ENCODE results near the gene DDIT4L.
"Not testable (repeated sequence)": the region's sequence is repeated elsewhere in the genome, so short reads cannot be mapped to it uniquely, and the experiment has no call there.

Gene DDIT4L

GRCh38 chr4:100189820-100190642 is at the start of gene DDIT4L:
Gene DDIT4L, minus strand, starts transcription at chr4:100190468. Its CDS starts 485 bp downstream, at chr4:100189983.
- no peak for FAIRE-seq

DNA sequence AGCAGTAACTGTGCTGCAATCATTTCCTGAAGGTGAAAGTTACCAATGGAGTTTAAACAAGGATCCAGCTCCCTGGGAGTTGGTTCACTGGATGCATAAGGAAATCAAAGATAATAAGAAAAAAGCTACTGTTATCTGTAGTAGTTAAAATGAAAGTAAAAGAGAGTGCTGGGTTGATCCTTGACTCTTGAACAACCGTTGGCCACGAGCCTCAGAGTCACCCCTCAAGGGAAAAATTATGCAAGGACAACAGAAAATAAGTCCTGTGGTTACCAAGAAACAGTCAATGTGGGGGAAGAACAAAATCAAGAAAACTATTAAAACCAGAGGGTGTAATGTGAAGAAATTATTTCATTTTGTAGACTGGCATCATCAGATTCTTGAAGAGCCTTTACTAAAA is 49.7 kb upstream of the DDIT4L start:
- FAIRE-seq, result no peak

DNA sequence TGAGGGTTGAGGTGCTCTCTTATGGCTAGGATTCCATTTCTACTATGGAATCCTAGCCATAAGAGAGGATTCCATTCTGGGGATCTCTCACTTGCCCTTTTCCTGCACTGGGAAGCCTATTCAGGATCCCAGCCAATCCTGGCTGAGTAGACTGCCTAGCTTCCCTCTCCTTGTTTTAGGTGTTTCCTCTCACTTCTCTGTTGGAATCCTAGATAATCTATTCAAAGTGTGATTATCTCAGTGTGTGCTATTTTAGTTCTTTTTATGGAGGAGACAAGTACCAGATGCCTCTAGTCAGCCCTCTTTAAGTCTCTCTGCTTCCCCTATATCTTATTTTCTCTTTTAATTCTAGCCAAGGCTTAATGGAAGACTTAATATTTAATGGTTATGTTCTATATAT is 34.5 kb upstream of the DDIT4L start:
- FAIRE-seq, result no peak

DNA sequence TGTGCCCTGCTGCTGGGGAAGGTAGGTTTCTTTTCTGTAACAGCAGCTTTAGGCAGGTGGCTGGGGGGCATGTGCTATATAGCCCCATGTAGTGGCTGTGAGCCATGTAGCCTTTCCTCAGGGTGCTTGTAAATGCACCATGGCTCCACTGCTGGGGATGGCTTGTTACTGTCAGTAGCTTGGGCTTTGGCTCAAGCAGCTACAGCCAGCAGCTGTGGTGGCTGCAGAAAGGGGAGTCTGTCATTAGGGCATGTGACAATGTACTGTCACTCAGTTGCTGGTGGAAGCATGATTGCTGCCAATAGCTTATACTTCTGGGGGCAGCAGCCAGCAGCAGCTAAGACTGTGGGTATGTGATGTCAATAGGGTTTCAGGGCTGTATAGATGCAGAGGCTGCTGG is 33.9 kb upstream of the DDIT4L start:
- FAIRE-seq, result no peak

DNA sequence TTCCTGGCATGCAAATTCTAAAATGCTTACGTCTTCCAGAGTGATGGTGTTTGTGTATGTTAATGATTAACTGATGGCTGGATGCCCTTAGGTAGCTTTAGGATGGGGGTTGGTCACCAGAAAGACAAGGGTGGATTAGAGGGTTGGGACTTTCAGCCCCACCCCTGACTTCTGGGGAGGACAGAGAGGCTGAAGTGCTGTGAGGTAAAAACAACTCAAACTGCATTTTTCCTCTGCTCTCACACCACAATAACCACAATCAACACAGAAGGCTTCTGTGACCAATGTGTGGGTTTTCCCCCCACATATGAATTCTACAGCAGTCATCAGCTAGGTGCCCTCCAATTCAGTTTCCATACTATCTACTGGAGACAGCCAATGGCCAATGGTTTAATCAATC is 18.7 kb upstream of the DDIT4L start:
- no peak for FAIRE-seq

DNA sequence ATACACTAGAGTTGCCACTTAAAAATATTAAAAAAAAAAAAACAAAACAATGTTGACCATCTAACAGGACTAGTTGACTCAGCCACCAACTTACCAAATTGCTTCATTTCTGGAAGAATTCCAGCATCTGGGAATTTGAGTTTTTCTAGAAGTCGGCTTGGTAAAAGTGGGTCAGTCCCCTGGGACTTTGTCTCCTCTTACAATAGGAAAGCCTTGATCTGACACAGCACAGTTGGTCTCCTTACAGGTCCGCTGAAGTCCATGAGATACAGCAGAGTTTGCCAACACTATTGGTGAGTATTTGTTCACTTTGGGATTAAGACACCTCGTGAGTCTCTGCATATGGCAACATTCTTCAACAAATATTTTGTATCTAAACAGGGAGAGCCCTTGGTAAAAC is 18.2 kb upstream of the DDIT4L start:
- FAIRE-seq, result no peak

DNA sequence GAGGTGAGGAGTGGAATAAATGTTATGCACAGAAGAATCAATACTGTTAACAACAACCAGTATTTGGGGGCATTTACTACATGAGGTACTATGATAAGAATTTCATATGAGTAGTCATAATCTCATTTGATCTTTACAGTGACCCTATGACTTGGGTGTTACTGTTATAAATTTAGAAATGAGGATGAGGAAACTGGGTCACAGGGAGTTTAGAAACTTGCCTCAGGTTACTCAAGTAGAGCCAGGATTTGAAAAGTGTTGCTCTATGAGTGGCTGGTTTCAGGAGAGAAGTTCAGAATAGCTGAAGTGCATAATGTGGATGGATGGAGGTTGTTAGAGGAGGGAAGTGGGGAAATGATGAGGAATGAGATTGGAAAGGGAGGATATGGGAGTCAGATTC is 16.6 kb upstream of the DDIT4L start:
- FAIRE-seq, result no peak

- FAIRE-seq, result no peak
These were observed 7.8 kb upstream of the DDIT4L start for GRCh38 chr4:100198061-100198460.

DNA sequence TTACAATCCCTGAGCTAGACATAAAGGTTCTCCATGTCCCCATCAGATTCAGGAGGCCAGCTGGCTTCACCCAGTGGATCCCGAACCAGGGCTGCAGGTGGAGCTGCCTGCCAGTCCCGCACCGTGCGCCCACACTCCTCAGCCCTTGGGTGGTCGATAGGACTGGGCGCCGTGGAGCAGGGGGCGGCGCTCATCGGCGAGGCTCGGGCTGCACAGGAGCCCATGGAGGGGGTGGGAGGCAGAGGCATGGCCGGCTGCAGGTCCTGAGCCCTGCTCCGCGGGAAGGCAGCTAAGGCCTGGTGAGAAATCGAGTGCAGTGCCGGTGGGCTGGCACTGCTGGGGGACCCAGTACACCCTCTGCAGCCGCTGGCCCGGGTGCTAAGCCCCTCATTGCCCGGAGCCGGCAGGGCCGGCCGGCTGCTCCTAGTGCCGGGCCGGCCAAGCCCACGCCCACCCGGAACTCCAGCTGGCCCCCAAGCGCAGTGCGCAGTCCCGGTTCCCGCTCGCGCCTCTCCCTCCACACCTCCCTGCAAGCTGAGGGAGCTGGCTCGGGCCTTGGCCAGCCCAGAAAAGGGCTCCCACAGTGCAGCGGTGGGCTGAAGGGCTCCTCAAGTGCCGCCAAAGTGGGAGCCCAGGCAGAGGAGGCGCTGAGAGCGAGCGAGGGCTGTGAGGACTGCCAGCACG is 6.3 kb upstream of the DDIT4L start:
- FAIRE-seq, result not testable (repeated sequence)

GRCh38 chr4:100190643-100191600 is 654 bp upstream of the DDIT4L start:
- FAIRE-seq, result no peak

- no peak for FAIRE-seq
These were observed 1.4 kb downstream of the DDIT4L start for GRCh38 chr4:100188829-100189228.

GRCh38 chr4:100187781-100188180 is 2.5 kb downstream of the DDIT4L start:
- FAIRE-seq, result no peak

DNA sequence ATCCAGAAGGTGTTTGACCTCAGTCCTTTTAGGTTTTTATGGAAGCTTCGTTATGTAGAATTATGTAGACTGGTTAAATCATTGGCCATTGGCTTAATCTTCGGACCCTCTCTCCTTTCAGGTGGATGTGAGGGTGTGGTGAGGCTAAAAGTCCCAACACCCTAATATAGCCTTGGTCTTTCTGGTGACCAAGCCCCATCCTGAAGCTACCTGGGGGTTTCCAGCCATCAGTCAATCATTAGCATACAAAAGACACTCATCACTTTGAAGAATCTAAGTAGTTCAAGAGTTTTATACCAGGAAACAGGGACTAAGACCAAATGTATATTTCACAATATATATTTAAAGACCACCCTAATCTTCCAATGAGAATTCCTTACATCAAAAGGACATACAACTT is 5.5 kb downstream of the DDIT4L start:
- no peak for FAIRE-seq

- FAIRE-seq, result peak; percentile 88
These were observed 12.4 kb downstream of the DDIT4L start for GRCh38 chr4:100177855-100178254.

- no peak for FAIRE-seq
These were observed 13.1 kb downstream of the DDIT4L start for GRCh38 chr4:100177126-100177525.

GRCh38 chr4:100175858-100176257 is 14.4 kb downstream of the DDIT4L start:
- FAIRE-seq, result no peak

DNA sequence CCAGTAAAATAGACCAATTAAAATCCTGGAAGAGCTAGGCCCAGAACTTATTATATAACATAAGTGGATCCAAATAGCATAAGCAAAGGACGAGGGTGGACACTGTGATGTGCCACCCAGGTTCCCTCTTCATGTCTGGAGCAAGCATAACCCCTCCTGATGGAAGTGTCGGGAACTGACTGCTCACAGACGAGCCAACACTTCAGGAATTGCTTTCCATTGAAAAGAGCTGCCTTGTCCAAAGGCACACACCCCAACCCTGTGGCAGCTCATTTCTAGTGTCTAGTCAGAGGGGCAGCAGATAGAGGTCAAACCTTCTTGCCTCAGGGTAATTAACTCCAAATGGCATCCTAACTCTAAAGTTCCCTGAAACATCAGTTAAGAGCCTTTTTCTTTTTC is 15.3 kb downstream of the DDIT4L start:
- FAIRE-seq, result no peak

GRCh38 chr4:100170986-100171385 is 19.3 kb downstream of the DDIT4L start:
- no peak for FAIRE-seq

- no peak for FAIRE-seq
These were observed 20.5 kb downstream of the DDIT4L start for GRCh38 chr4:100169491-100170485.

DNA sequence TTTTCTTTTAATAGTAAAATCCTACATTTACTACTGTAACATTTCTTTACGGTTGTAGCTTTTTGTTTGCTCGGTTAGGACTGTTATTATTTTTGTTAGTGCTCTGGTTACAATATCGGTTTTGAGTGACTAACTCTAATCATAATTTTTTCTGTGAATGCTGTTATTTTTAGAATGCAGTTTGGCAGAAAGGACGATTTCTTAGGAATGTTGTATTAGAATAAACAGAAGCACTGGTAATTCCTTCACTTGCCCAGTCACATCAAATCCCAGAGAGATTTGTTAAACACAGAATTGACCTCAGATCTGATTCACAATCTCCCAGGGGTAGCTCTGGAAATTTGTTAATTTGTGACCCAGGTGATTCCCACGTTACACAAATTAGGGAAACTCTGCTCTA is 21.7 kb downstream of the DDIT4L start:
- FAIRE-seq, result no peak

DNA sequence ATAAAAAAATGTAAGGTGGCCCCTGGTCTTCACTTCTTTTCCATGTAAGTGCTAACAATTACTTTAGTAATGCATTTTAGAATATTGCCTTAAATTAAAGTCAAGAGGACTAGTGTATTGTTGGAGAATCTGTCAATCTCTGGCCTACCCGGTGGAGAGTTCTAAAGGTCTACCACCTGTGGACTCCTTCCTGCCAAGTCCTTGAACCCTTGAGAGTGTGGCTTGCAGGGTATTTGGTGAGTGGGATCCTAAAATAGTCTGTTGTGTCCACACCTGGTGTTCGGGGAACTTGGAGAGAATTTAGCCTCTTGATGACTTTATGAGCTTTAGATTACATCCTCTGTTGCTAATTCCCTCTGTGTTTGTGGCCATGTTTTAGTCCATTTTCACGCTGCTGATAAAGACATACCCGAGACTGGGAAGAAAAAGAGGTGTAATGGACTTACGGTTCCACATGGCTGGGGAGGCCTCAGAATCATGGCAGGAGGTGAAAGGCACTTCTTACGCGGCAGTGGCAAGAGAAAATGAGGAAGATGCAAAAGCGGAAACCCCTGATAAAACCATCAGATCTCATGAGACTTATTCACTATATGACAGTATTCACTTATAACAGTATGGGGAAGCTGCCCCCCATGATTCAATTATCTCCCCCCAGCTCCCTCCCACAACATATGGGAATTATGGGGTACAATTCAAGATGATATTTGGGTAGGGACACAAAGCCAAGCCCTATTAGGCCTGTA is 23.8 kb downstream of the DDIT4L start:
- FAIRE-seq, result no peak
